ENCODE data around the gene ZMIZ1.
"Not testable (repeated sequence)": the region's sequence is repeated elsewhere in the genome, so short reads cannot be mapped to it uniquely, and the experiment has no call there.

Gene ZMIZ1

DNA sequence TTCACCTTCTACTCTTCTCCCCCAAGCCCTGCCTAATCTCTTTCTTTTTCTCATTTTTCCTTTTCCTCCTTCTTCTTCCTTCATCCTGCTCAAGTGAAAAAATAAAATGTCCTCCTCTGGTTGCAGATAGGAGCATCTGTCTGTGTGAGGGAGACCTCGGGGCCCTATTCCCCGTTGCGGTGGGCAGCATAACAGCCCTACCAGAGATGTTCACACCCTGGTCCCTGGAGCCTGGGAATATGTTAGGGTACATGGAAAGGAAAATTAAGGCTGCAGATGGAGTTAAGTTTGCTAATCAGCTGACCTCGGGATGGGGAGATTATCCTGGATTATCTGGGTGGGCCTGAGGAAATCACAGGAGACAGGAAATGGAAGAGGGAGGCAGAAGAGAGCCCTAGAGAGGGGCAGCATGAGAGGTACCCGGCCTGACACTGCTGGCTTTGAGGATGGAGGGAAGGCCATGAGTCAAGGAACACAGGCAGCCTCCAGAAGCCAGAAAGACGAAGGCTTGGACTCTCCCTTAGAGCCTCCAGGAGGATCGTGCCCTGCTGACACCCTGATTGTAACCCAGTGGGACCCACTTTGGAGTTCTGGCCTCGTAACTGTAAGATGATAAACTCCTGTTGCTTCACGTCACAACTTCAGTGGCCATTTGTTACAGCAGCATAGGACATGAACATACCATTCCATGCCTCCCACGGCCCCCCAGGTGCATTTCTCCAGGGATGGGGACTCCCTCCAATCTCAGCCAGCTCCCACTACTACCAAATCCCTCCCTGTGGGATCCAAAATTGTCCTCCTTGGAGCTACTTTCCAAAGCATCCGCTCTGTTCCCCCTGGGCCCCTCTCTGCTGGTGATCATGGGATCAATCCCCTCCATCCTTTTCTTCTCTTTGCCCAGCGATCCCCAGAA is 39.0 kb upstream of the ZMIZ1 start:
- no peak for DNase-seq (ENCODE audit: low read depth in 2 of 3, low spot score in 2 of 3)

DNA sequence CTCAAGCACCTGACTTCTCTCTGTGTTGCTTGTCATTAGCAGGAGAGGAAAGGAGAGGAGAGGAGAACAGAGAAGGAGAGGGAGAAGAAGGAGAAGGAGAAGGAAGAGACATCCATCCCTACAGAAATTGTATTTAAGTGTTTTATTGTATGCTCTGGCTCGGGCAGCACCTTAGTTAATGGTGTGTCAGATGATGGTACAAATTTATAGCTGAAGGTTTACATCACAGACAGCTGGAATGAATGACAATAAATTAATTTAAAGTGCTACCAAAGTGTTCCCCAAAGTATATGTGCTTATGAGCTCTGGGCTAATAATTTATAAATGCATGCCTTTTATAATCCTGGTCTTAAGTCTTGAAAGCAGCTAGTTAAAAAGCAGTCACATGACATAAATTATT is 38.1 kb upstream of the ZMIZ1 start:
- DNase-seq (ENCODE audit: low read depth in 2 of 3, low spot score in 2 of 3) = no peak

GRCh38 chr10:79031723-79032122 is 37.0 kb upstream of the ZMIZ1 start:
- no peak for DNase-seq (ENCODE audit: low read depth in 2 of 3, low spot score in 2 of 3)

GRCh38 chr10:79034271-79034876 is 34.4 kb upstream of the ZMIZ1 start:
- no peak for DNase-seq (ENCODE audit: low read depth in 2 of 3, low spot score in 2 of 3)

DNA sequence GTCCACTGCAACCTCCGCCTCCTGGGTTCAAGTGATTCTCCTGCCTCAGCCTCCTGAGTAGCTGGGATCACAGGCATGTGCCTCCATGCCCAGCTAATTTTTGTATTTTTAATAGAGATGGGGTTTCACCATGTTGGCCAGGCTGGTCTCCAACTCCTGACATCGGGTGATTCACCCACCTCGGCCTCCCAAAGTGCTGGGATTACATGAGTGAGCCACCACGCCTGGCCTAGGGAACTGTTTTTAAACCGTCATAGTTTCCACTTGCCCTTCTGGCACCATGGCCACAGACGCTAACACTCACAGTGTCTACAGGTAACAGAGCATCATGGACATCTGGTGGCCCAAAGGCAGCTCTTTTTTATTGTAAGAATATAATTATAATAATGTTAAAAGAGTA is 32.4 kb upstream of the ZMIZ1 start:
- DNase-seq (ENCODE audit: low read depth in 2 of 3, low spot score in 2 of 3) = not testable (repeated sequence)

- no peak for DNase-seq (ENCODE audit: low read depth in 2 of 3, low spot score in 2 of 3)
Observed at GRCh38 chr10:79038104-79038840, 30.5 kb upstream of the ZMIZ1 start.

- no peak for DNase-seq (ENCODE audit: low read depth in 2 of 3, low spot score in 2 of 3)
Observed at GRCh38 chr10:79038841-79039201, 29.9 kb upstream of the ZMIZ1 start.

DNA sequence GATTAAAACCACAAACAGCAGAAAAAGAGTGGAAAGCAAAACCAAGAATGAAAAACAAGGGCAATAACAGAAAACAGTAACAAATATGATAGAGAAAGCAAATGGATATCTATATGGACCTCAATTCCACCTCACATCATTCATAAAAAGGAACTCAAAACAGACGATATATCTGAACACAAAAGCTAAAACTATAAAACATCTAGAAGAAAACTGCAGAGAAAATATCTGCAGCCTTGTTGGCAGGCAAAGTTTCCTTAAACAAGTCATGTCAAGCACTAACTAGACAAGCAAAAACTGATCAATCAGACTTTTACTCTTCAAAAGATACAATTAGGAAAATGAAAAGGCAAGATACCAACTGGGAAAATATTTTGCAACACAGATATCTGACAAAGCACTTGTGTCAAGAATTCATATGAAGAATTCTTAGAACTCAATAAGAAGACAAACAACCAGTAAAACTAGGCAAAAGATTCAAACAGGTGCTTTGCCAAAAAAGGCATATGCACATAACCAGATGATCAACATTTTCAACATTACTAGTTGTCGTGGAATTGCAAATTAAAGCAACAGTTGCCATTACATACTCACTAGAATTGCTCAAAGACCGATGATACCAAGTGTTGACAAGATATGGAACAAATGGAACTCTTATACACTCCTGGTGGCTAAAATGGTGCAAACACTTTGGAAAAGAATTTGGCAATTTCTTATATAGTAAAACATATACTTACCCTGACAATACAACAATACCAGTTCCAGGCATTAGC is 25.9 kb upstream of the ZMIZ1 start:
- no peak for DNase-seq (ENCODE audit: low read depth in 2 of 3, low spot score in 2 of 3)

DNA sequence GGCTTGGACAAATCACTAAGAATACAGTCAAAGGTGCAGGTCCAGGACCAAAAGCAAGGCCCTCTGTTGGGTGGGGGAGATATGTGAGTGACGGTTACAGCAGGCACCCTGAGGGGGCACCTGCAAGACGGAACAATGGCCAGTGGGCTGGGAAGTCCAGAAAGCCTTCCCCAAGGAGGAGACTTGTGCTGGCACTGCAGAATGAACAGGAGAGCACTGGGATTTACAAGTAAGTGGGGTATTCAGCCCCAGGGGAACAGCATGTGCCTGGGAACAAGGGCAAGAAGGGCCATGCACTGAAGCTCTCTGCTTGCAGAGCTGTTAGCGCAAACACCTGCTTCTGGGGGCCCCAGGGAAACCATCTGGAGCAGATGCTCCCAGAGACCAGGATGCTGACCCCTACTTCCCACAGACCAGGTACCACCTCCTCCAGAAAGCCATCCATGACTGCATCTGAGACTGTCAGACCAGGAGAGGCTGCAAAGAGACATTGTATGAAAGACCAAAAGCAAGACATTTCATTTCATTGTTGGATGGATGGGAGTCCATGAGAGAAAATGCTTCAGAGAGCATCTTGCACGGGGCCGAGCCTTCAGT is 24.6 kb upstream of the ZMIZ1 start:
- no peak for DNase-seq (ENCODE audit: low read depth in 2 of 3, low spot score in 2 of 3)

DNA sequence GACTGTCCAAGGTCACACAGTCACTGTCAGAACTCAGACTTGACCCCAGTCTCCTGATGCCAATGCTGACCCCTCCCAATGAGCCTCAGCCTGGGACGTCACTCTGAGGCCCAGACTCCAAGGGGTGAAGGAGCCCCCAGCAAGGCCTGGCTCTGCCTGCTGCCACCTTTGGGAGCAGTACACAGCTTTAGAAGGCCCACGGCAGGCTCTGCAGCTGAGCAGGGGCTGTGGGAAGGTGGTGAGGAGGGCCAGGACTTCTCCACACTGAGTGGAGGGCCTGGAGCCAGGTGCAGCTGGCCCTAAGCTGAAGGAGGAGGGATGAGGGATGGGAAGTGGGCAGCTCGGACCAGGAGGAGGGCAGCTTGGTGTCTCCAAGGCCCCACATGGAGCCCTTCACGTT is 23.9 kb upstream of the ZMIZ1 start:
- DNase-seq (ENCODE audit: low read depth in 2 of 3, low spot score in 2 of 3) = no peak

GRCh38 chr10:79045566-79046175 is 23.1 kb upstream of the ZMIZ1 start:
- no peak for DNase-seq (ENCODE audit: low read depth in 2 of 3, low spot score in 2 of 3)

DNA sequence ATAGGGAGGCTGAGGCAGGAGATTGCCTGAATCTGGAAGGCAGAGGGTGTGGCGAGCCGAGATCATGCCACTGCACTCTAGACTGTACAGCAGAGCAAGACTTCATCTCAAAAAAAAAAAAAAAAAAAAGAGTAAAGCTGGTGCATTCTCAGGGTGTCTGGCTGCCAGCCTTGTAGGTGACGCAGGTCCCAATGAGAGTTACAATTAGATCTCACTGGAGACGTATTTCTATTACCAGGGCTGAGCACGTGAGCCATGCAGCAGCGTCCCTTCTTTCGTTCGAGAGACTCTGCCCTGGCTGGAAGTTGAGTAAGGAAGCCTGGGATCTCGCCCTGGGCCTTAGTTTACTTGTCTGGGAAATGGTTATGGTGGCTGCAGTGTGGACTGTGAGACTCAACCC is 22.4 kb upstream of the ZMIZ1 start:
- DNase-seq (ENCODE audit: low read depth in 2 of 3, low spot score in 2 of 3) = no peak

DNA sequence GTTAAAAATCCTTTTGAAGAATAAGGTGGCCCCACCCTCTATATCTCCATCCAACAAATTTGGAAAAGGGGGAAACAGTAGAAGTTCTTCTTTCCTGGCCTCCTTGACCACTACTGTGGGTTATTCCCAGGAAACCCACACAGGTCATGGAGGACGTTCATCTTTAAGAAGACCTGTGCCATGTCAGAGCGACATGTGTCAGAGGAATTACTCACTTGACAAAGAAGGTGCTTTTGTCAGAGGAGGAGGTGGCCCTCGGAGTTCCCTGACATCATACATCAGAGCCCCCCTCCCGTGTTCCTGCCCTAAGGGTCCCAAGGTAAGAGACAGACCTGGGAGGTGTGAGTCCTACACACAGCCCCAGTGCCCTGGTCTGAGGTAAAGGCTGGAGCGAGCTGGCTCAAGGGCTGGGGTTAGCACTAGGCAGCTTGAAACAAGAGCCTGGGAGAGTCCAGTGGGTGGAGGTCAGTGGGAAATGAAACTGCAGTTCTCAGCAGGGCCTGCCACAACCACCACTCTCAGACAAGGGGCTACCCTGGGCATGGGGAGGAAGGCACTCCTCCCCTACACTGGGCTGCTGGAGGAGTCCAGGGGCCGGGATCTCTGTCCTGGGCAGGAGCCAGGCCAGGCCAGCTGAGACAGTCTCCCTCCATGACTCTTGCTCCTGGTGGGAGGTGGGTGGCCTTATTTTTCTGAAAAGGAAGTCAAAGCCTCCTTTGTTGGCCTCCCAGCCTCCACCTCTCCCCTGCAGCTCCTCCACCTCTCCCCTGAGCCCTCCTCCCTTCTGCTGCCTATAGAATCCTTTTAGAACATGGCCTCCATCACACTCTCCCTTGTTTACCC is 21.8 kb upstream of the ZMIZ1 start:
- DNase-seq (ENCODE audit: low read depth in 2 of 3, low spot score in 2 of 3) = no peak

DNA sequence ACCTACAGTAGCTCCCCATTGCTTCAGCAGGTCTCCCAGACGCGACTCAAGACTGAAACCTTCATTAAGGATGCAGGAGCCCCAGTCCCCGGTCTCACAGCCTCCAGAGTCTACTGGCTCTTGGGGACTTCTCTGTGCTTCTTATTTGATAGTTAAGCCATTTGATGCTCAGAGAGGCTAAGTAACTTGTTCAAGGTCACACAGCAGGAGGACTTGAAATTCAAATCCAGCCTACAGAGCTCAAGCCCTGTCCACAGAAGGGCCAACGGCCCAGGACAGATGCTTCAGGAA is 21.2 kb upstream of the ZMIZ1 start:
- no peak for DNase-seq (ENCODE audit: low read depth in 2 of 3, low spot score in 2 of 3)

DNA sequence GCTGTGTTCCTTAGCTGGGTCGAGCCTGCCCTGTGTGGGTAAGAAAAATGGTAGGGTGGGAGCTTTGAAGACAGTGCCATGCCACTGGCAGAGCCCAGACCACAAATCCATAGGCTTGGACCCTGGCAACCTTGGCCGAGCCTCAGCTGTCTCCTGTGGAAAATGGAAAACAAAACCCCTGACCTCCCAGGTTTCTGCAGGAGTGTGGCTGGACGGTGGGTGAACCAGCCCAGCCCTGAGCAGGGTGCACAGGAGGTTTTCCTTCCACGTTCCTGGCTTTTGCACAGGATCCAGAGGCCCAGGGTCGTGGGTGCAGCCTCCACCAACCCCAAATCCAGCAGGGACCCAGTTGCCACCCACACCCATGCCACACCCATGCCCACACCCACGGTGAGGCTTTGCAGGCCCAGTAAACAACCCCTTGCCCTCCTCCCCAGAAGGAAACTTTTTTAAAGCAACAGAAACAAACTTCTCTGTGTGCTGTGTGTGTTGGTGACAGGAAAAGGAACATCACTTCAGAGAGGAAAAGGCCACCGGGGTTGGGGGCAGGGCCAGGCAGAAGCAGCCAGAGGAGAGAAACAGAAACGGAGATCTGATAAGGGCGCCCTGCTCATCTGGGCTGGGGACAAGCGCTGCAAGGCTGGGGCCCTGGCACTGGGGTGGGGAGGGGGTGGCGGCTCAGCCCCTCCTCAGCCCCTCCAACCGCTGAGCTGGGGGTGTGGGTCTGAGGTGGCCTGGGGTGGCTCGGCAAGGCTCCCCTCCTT is 20.7 kb upstream of the ZMIZ1 start:
- no peak for DNase-seq (ENCODE audit: low read depth in 2 of 3, low spot score in 2 of 3)

- no peak for DNase-seq (ENCODE audit: low read depth in 2 of 3, low spot score in 2 of 3)
Observed at GRCh38 chr10:79048639-79049550, 19.9 kb upstream of the ZMIZ1 start.

- DNase-seq (ENCODE audit: low read depth in 2 of 3, low spot score in 2 of 3) = no peak
Observed at GRCh38 chr10:79049931-79050895, 18.6 kb upstream of the ZMIZ1 start.
